ENCODE data around the gene PSMC3. TPM values are rescaled to one million over a fixed set of nuclear protein-coding genes. Genes with fewer than 3 reads are reported as not detected.

Gene PSMC3
- total and polyA plus RNA-seq, 2 of the 13 experiments (the other 11 are each of a cell fraction or from before 2014, with no cell fraction given) = 75.8 to 214 TPM

- peak; percentile 18; the same call in 1 of the 2 replicates for TF ChIP-seq ZBTB39 (CRISPR knock-in tag; IDR thresholded peaks at IDR 0.05)
- peak; percentile 39; the same call in 1 of the 2 replicates for TF ChIP-seq SKIL (CRISPR knock-in tag; IDR thresholded peaks at IDR 0.05; ENCODE audit: borderline replicate concordance)
- TF ChIP-seq BORCS8-MEF2B (CRISPR knock-in tag; IDR thresholded peaks at IDR 0.05) = peak; percentile 75; the same call in 1 of the 2 replicates
- TF ChIP-seq ZNF207 (IDR thresholded peaks at IDR 0.05; ENCODE audit: borderline replicate concordance) = no peak
- TF ChIP-seq ZNF75D (CRISPR knock-in tag; IDR thresholded peaks at IDR 0.05; ENCODE audit: borderline replicate concordance) = no peak
- peak; percentile 97 for TF ChIP-seq ZNF547 (CRISPR knock-in tag; IDR thresholded peaks at IDR 0.05)
- peak; percentile 91 for TF ChIP-seq MED1 (CRISPR knock-in tag; IDR thresholded peaks at IDR 0.05)
- peak; percentile 87 for TF ChIP-seq ZNF580 (CRISPR knock-in tag; IDR thresholded peaks at IDR 0.05; ENCODE audit: borderline replicate concordance, low read depth)
- no peak for TF ChIP-seq SP1 (IDR thresholded peaks at IDR 0.05)
- TF ChIP-seq SP1 (CRISPR knock-in tag; IDR thresholded peaks at IDR 0.05) = peak; percentile 86
- peak; percentile 55; the same call in 1 of the 2 replicates for TF ChIP-seq TFDP2 (CRISPR knock-in tag; IDR thresholded peaks at IDR 0.05)
- TF ChIP-seq PTBP1 (IDR thresholded peaks at IDR 0.05; ENCODE audit: low read depth, low read length, poor library complexity, severe bottlenecking) = no peak
- TF ChIP-seq KDM3A (CRISPR knock-in tag; IDR thresholded peaks at IDR 0.05; ENCODE audit: low read depth) = peak; percentile 82
- no peak for TF ChIP-seq ZBTB7A (CRISPR knock-in tag; IDR thresholded peaks at IDR 0.05)
- TF ChIP-seq SP4 (CRISPR knock-in tag; IDR thresholded peaks at IDR 0.05) = peak; percentile 90
- peak; percentile 98 for TF ChIP-seq GABPA (IDR thresholded peaks at IDR 0.05; ENCODE audit: low read depth, low read length)
- TF ChIP-seq GABPA (CRISPR knock-in tag; IDR thresholded peaks at IDR 0.05; ENCODE audit: low read depth) = peak; percentile 89
- peak; percentile 100 for TF ChIP-seq ZNF263 (CRISPR knock-in tag; IDR thresholded peaks at IDR 0.05)
- TF ChIP-seq BCL3 (CRISPR knock-in tag; IDR thresholded peaks at IDR 0.05) = peak; percentile 89; the same call in 1 of the 2 replicates
- TF ChIP-seq ZBTB26 (CRISPR knock-in tag; IDR thresholded peaks at IDR 0.05; ENCODE audit: borderline replicate concordance) = peak; percentile 53; the same call in 1 of the 2 replicates
- TF ChIP-seq ZNF550 (CRISPR knock-in tag; IDR thresholded peaks at IDR 0.05; ENCODE audit: borderline replicate concordance) = no peak
- no peak for TF ChIP-seq EEA1 (CRISPR knock-in tag; IDR thresholded peaks at IDR 0.05; ENCODE audit: borderline replicate concordance)
These were observed 18.3 kb downstream of the PSMC3 start, which contains the start of gene SLC39A13 (continued) for GRCh38 chr11:47407746-47408590.
